Measurements from ENCODE around the gene MSL3B.
"Not testable (repeated sequence)": the region's sequence is repeated elsewhere in the genome, so short reads cannot be mapped to it uniquely, and the experiment has no call there.

Gene MSL3B

DNA sequence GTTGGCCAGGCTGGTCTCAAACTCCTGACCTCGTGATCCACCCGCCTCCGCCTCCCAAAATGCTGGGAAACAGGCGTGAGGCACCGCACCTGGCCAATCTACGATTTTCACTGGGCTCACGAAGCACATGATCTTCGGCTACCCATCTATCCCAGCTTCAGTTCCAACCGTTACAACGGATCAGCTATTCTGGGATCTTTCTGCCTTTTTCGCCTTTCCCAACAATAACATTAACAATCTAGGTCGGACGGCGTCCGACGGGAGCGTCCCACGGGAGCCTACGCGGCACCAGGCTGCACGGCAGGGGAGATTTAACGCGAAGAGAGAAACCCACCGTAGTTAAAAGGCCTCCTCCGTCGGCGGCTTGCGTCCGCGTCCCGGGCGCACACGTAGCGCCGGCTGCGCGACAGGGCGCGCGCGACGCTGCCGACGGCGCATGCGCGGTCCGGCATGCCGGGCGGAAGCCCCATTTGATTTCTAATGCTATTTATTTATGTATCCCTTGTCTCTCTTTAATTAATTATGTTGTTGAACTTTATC is at the start of gene MSL3B:
Gene MSL3B (minus strand): TSS at position 394 of the 540 bp plus-strand sequence.
- FAIRE-seq = no peak

DNA sequence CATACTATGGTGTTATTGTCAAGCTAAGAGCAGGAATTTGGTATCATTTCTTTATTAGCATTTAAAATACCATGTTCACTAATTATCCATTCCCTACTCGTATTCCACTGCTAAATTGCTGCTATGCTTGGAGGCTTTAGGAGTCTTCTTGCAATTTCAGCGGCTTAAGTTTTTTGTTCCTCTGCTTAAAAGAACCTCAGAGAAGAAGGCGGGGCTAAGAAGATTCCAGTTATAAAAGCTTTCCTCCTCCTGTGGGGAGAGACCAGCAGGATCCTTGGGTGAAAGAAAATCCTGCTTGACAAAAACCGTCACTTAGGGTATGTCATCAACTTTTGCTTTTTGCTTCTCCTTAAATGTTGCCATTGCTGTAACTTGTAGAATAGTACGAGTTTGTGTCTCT is 48.9 kb upstream of the MSL3B start, which contains the start of gene TRPM8:
Gene TRPM8 (plus strand): TSS at position 258 of the 400 bp plus-strand sequence. CDS start 9,165 bp downstream, outside the sequence.
- no peak for FAIRE-seq

DNA sequence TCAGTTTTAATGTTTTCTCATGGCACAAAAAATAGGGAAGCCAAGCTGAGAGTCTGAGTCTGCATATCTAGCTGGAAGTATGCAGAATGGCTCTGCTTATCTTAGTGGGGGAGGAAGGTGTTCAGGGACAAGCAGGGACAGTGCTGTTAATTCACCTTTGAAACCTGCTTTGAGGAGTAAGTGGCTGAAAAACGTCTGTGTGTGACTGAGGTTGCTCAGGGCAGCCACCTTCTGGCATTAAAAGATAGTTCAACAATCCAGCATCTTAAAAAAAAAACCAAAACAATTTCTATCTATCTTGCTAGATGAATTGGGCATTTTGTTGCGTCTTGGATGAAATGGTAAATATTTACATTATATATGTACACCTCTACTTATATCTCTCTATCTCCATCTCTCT is 46.9 kb upstream of the MSL3B start:
- FAIRE-seq = no peak

DNA sequence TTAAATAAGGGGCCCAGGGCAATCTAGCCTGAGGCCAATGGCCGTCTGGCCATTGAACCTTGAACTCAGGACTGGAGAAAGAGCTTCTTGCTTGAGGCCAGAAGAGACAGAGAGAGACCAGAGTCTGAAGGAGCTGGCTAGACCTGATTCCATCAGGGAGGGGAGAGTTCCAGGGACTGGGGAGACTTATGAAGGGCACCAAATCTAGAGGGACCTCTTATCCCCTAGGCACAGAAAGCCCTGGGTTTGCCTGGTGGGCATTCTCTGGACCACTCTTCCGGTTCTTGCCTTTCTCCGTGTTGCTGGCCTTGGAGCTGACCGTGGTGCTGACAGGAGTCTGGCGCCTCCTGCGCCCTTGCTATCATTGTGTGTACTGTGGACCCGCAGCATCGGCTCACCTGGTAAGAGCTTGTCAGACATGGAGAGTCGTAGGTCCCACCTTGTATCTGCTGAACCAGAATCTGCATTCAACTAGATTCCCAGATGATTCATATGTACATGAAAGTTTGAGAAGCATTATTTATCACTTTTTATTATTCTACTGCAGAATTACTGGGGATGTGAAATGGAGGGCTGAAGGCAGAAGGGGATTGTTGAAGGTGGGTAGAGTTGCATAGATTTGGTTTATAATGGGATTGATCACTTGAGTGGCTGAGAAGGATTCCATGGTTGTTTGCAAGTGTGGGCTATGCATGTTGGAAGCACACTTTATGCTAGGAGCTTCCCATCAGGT is 44.7 kb upstream of the MSL3B start:
- no peak for FAIRE-seq

DNA sequence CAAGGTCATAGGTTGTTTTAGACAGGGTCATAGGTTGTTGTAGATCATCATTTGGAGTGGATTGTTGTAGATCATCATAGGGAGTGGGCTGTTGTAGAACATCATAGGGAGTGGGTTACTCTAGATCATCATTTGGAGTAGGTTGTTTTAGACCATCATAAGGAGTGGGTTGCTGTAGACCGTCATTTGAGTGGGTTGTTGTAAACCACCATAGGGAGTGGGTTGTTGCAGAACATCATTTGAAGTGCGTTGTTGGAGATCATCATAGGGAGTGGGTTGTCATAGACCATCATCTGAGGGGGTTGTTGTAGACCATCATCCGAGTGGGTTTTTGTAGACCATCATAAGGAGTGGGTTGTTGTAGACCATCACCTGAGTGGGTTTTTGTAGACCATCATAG is 39.4 kb upstream of the MSL3B start:
- no peak for FAIRE-seq

DNA sequence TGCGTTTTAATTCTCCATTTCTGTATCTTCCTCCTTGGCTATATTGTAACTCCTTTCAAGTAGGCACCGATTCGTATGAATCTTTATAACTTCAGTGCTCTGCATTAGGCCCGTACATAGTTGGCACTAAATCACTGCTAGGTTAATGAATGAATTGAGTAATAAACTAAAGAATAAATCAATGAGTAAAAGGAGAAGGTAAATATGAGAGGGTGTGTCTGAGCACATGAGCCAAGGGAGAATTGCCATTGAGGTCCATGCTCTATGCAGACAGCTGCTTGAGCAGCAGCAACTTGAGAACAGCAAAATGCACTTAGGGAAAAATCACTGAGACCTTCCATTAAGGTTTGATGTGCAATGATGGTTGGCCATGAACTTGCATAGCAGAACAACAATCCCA is 37.8 kb upstream of the MSL3B start:
- no peak for FAIRE-seq

DNA sequence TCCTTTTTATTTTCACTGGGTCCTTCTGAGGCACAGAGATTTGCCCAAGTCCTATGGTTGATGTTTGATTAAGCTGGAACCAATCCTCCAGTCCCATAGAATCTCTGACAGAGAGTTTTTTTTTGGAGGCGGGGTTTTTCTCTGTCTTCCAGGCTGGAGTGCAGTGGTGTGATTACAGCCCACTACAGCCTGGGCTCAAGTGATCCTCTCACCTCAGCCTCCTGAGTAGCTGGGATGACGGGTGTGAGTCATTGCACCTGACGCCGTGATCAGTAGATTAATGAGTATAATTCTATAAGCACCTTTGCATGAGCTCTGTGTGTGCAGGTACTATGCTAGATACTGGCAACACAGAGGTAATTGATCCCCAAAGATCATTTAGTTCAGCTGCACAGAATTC is 33.7 kb upstream of the MSL3B start:
- FAIRE-seq = no peak

DNA sequence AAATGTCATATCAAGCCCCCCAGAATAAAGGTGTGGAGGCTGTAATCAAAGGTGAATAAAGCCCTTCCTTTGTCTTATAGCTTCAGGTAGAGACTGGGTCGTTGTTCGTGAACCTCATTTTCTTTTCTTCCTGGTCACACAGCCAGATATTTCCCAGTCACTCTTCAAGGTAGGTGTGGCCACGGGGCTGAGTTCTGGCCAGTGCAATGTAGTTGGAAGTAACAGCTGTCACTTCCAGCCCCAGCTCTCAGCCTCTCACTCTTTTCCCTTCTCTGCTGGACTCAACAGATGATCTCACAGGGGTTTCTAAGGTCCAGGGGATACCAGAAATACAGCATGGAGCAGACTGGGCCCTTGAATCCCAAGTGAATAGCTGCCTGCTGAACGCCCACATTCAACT is 33.2 kb upstream of the MSL3B start:
- no peak for FAIRE-seq

DNA sequence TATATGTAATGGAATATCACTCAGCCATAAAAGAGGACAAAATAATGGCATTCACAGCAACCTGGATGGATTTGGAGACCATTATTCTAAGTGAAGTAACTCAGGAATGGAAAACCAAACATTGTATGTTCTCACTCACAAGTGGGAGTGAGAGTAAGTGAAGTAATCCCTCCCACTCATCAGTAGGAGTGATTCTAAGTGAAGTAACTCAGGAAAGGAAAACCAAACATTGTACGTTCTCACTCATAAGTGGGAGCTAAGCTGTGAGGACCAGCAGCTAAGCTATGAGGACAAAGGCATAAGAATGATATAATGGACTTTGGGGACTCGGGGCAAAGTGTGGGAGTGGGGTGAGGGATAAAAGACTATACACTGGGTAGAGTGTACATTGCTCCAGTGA is 28.1 kb upstream of the MSL3B start:
- FAIRE-seq = not testable (repeated sequence)

DNA sequence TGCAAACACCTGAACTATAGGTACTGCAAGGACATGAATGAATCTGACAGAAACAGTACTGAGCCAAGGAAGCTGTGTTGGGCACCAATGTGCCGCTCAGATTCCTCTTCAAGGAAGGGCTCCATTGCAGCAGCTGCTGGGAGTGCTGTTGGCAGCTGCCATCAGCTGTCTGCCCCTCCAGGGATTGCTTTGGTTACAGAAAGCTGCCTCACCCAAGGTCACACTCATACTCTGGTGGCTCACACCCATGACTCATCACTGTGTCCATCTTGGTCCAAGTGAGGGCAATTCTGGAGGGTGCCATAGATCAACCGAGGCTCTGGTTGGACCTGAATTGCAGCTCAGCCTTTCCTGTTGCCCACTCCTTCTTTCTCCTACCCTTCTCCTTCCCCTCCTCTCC is 24.6 kb upstream of the MSL3B start:
- no peak for FAIRE-seq

DNA sequence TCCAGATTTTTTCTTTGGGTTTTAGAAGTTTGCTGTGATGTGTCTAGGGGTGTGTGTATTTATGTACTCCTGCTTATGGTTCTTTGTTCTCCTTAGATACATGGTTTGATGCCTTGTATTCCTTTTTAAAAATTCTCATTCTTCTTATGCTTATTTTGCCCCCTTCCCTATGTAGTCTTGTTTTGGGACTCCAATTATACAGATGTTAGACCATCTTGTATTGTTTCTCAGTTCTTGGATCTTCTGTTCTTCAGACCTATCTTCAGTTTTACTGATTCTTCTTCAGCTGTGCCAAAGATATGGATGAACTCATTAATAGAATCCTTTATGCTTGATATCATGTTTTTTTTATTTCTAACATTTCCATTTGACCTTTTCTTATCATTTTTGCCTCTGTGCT is 14.2 kb upstream of the MSL3B start:
- no peak for FAIRE-seq

DNA sequence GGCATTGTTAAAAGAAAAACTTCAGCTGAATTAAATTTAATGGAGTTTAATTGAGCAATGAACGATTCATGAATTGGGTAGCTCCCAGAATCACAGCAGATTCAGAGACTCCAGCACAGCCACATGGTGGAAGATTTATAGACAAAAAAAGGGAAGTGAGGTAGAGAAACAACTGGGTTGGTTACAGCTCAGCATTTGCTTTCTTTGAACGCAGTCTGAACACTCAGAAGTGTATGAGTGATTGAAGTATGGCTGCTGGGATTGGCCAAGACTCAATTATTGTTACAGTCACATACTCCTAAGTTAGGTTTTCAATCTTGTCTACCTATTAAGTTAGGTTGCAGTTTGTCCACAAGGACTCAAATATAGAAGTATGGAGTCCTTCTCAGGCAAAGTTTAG is 3.9 kb upstream of the MSL3B start:
- FAIRE-seq = not testable (repeated sequence)

DNA sequence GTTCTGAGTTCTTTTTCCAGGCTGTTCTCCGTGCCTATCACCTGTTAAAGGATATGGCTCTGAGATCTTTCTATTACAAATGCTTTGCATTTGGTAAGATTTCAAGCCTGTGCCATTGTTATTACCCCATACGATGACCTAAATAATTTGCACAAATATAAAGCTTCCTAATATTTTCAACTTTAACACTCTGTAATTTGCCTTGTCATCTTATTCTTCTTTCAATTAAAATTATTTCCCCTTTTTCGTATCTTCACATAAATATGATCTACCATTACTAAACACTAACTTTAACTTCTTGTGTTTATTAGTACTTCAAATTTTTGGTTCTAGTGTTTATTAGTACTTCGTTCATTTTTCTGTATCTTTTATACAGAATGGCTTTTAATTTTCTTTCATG is 3.2 kb upstream of the MSL3B start:
- no peak for FAIRE-seq

DNA sequence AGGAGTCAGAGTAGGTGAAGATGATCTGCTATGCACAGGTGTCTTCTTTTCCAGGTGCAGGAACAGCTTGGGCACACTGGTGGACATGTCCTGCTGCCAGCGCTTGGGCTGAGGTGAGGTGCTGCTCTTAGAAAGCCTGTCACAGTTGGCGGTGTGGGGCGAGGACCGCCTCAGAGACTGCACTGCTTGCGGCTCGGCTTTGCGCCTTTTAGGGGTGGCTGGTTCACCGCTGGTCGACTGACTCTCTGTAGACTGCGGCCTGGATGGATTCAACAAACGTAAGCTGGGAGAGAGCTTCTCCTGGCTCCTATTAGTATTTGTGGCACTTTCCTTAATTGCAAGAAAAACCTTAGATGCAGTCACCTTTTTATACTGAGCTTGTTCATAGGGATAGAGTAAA is 1.7 kb downstream of the MSL3B start:
- no peak for FAIRE-seq

DNA sequence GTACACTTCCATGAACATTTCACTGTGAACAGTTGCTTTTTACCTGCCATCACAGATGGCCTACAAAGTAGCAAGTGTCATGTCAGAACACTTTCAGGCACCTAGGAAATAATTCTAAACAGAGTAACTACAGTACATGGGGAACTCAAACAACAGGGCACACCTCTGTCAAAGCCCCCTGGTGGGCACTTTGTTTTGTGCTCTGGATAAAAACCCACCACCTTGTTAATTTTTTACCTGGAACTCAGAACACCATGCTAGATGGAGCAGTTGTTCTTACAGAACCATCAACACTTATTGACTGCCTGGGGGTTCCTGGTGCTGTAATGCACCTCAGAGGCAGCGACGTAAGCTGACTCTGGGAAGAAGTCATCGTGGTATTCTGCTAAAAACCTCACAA is 2.3 kb downstream of the MSL3B start:
- no peak for FAIRE-seq

DNA sequence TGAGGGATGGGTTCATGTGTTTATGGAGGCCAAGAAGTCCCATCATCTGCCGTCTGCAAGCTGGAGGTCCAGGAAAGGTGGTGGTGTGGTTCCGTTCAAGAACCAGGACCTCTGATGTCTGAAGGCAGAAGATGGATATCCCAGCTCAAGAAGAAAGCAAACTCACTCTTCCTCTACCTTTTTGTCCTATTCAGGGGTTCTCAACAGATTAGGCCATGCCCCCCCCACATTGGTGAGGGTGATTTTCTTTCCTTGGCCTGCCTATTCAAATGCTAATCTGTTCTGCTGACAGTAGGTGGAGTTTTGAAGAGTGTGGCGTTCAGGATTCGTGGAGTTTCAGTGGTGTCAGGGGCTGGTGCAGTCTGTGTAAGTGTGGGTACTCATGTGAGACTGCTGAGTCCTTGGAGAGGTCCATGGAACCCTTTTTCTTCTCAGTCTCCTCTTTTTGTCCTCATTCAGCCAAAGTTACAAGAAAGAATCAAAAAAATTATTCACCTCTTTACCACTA is 5.9 kb downstream of the MSL3B start:
- no peak for FAIRE-seq

DNA sequence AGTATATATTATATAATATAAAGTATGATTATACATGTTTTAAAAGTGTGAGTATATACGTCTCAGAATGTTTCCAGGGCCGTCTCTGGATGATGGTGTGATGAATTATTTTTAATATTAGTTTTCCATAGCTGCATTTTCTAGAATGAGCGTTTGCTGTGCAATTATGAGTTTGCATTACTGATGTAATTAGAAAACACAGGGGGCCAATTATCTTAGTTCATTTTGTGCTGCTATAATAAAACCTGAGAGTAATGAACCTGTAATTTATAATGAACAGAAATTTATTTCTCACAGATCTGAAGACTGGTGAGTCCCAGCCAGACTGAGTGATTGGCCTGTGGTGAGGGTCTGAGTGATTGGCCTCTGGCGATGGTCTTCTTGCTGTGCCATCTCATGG is 9.9 kb downstream of the MSL3B start:
- no peak for FAIRE-seq

DNA sequence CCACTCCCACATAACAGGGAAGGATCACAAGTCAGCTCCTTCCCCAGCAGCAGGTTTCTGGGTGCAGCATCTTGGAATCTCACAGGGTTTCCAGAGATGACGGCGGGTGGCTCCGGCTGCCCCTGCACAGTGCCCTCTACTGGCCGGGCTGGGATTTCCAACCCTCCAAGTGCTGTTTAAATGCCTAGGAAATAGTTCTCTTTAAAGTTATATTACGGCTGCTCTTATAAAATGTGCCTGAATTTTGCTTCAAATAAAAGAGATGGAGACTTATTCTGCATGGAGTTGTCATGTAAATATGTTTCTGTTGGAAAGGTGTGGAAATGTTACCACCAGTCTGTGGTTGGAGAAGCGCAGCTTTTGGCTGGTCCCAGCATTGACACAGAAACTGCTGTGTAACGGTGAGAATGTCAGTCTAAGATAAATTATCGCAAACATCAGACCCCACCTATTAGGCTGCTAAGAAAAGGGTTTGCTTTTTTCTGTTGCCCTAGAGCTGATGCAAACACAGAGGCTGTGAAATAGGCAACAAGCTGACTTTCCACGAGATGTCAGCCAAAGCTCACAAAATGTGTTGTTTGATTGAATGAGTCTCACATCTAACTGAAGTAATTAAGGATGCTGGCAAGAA is 10.6 kb downstream of the MSL3B start:
- no peak for FAIRE-seq

DNA sequence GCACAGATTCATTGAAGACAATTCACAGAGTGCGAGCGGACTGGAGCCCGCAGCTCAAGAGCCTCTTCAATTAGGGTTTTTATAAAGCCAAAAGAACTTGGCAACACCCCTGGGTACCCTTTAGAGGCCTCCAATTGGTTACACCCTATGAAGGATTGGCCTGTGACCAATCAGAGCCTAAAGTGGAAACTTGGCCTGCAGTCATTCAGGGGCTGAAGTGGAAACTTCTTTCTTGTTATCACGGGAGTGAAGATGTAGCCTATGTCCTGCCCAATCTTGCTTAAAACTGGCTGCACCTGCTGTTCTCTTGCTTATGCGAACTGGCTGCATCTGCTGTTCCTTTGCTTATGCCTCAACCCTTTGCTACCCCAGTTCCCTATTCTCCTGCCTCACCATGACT is 12.0 kb downstream of the MSL3B start:
- FAIRE-seq = no peak

DNA sequence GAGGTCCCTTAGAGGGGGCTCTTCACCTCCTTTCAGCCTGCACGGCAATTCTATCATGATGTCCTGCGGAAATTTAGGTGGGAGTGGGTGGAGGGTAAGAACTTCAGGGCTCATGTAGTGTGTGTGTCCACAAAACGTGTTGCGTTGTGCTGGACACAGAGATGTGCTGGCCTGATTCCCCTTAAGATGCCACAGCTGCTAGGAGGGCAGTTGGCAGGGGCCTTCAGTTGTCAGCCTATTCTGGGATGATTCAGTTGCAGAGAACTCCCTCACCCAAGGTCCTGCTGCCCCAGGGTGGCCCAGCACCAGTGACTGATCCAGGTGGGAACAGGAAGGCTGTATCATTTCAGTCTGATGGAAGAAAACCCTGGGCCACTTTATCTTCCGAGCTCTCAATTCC is 12.8 kb downstream of the MSL3B start:
- no peak for FAIRE-seq

DNA sequence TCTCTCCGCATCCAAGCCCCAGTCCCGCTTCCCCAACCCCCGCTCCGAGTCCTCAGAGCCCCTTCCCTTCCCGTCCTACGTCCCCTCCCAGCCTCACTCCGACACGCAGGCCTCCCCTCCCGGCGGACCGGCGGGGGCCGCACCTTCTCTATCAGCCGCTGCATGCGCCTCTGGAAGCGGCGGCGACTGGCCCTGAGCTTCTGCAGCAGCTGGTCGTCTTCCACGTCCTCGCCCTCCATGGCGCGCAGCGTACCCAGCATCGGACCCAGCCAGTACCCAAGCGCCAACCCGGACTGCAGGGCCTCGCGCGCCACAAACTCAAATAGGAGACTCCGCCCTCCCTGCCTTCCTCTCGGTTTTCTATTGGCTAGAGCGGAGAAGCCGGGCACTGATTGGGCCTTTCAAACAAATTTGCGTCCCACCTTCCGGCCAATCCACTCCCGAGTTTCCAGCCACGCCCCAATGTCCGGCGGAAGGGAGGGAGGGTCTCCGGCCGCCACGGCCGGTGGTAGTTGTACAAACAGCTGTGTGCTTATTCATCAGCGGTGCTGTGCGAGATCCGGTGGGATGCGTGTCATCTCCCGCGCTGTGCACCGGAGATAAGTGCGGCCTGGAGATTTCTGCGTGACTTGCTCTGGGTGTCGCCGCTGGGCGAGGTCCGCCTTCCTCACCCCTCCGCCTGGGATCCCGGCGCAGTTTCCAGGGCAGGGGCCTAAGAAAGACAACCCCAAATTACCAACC is 13.8 kb downstream of the MSL3B start, which contains the start of gene HJURP:
Gene HJURP (minus strand): TSS at position 295 of the 741 bp plus-strand sequence. CDS start 35 bp downstream, at position 260.
- peak; percentile 93 for FAIRE-seq

DNA sequence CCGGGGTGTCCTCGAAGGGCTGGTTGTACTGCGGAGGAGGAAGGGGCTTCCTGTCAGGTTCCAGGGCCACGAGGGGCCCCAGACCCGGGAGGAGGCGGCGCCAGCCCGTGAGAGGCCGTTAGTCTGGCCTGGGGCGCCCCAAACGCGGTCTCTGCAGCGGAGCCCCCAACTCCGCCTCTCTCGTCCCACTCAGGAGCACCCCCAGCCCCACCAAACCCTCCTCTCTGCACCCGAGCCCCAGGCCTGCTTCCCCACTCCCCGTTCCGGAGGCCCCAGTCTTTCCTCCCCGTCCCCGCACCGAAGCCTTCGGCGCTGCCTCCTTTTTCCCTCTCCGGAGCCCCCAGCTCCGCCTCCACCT is 14.3 kb downstream of the MSL3B start:
- no peak for FAIRE-seq

DNA sequence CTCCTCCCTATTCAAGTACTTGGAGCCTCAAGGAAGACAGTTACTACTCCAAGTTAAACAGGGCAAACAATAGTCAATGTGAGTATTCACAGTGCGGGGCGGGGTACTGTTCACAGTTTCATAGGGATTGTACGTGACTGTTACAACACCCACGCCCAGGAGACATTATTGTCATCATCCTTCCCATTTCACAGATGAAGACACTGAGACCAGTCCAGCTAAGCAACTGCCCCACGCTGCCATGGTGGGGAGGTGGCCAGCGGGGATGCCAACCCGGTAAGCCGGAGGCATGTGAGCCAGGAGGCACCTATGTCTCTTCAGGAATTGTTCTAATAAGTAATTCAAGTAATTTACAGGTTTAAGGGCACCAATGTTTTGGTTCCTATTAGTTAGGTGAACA is 14.8 kb downstream of the MSL3B start:
- FAIRE-seq = no peak

DNA sequence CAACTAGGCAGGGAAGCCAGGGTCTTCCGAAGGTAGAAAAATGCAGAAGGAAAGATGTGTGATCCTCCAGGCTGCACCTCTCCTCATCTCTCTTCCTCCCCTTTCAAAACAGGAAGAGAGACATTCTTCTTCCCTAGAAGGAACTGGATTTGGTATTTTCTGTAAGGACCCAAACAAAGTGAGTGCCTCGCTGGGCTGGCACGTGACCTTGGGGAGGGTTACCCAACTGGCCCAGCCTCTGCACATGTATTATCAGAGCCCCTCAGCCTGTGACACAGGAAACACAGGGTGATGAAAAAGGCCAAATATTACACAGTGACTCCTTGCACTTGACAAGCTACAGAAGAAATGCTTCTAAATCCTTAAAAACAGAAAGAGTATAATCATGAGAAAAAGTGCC is 16.1 kb downstream of the MSL3B start:
- no peak for FAIRE-seq

Data from TTC549 (cell line).